Thoracic aorta (tissue), 2 donors: ENCODE data around the gene PAX8. TPM values are rescaled to one million over a fixed set of nuclear protein-coding genes. Genes with fewer than 3 reads are reported as not detected.
"Not testable (repeated sequence)": the region's sequence is repeated elsewhere in the genome, so short reads cannot be mapped to it uniquely, and the experiment has no call there.

Source experiments
- ATAC-seq: fragments of 150-250 bp; one replicate; pipeline ENCODE4 v1.8.0; 2017; ENCODE audit warnings: low read depth; ENCODE audit not compliant: insufficient number of reproducible peaks, low FRiP score
- DNase-seq: peaks from one replicate; pipeline ENCODE4 v3.0.0-alpha.2; 2020; ENCODE audit warnings: low spot score
- H3K27ac ChIP-seq, 2 donors: fragments of 200-600 bp; sonication (generic); 1 replicate in 1 of 2; 2 replicates in 1 of 2; pipeline ENCODE4 v1.5.1; 2016; ENCODE audit warnings: mild to moderate bottlenecking in 2 of 2, moderate library complexity in 2 of 2
- H3K27me3 ChIP-seq: fragments of 200-600 bp; sonication (generic); replicated peaks from 2 replicates; pipeline ENCODE4 v1.6.0; 2016; ENCODE audit warnings: mild to moderate bottlenecking; ENCODE audit not compliant: insufficient read depth
- H3K36me3 ChIP-seq: fragments of 200-600 bp; sonication (generic); one replicate; pipeline ENCODE4 v1.5.1; 2016
- H3K4me1 ChIP-seq, 2 donors: fragments of 200-600 bp; sonication (generic); 1 replicate in 1 of 2; 2 replicates in 1 of 2; pipeline versions ENCODE4 v1.5.1 to v1.6.0; 2016; ENCODE audit warnings: low read depth in 2 of 2, mild to moderate bottlenecking in 1 of 2; ENCODE audit not compliant: control insufficient read depth in 1 of 2
- H3K4me3 ChIP-seq: fragments of 200-600 bp; sonication (generic); 2 replicates; pipeline ENCODE4 v1.5.1; 2016; ENCODE audit warnings: mild to moderate bottlenecking
- H3K9me3 ChIP-seq: fragments of 200-600 bp; sonication (generic); 2 replicates; pipeline ENCODE4 v1.5.1; 2016
- CTCF ChIP-seq: fragments of 200-600 bp; sonication (generic); IDR thresholded peaks from one replicate; pipeline ENCODE4 v1.5.1; 2019; ENCODE audit warnings: antibody characterized with exemption
- total RNA-seq, 2 donors: library from RNA; depleted of rRNA; stranded (reverse); fragments of >200 nt; gene quantifications; one replicate each; pipeline versions ENCODE4 v1.1.0 to v1.2.3, GENCODE V29; 2016

The PAX8 gene
- total RNA-seq: 10 to 100 TPM in 1 of 2 donors, 1 to 10 TPM in 1; 2.4 to 10.3 TPM

GRCh38 chr2:113278742-113279139 is at the start of gene PAX8:
TSS of gene PAX8 (minus strand) at chr2:113278921. CDS start at chr2:113278394, 527 bp downstream.
- no peak for DNase-seq
- Histone ChIP-seq H3K27ac (no peak within 1 kb of the TSS), H3K4me3 (peak within 1 kb of the TSS; percentile 54), H3K27me3 (peaks cover 21% of the 10 kb centered on the region), H3K9me3 (no peaks in the 10 kb centered on the region), H3K4me1 (peaks cover 22 to 38% of the 10 kb centered on the region in 2 donors), H3K36me3 (no peaks in the 10 kb centered on the region)
- ATAC-seq: no peak
- TF ChIP-seq CTCF: no peak

- Histone ChIP-seq H3K27ac (no peak overlapping the region), H3K4me1 (peaks cover 0 to 13% of the 10 kb centered on the region in 2 donors), H3K36me3 (no peaks in the 10 kb centered on the region), H3K27me3 (no peaks in the 10 kb centered on the region), H3K9me3 (no peaks in the 10 kb centered on the region), H3K4me3 (no peak overlapping the region)
- ATAC-seq (no peak), DNase-seq (no peak)
- TF ChIP-seq CTCF: no peak
Measured at GRCh38 chr2:113328043-113328442, 49.3 kb upstream of the PAX8 start.

GRCh38 chr2:113325161-113325731 is 46.5 kb upstream of the PAX8 start:
- not testable (repeated sequence) for ATAC-seq

GRCh38 chr2:113324684-113325160 is 46.0 kb upstream of the PAX8 start:
- H3K9me3 ChIP-seq: no peaks in the 10 kb centered on the region
- H3K27me3 ChIP-seq: no peaks in the 10 kb centered on the region
- H3K27ac ChIP-seq: no peak overlapping the region
- no peak for TF ChIP-seq CTCF
- no peak for DNase-seq
- peak overlapping the region; percentile 73 for H3K4me3 ChIP-seq
- no peaks in the 10 kb centered on the region for H3K36me3 ChIP-seq
- H3K4me1 ChIP-seq: peaks cover 0 to 13% of the 10 kb centered on the region in 2 donors
- no peak for ATAC-seq

More at GRCh38 chr2:113325161-113325731, 46.5 kb upstream of the PAX8 start:
- peaks cover 0 to 13% of the 10 kb centered on the region in 2 donors for H3K4me1 ChIP-seq
- H3K36me3 ChIP-seq, H3K27ac ChIP-seq, H3K27me3 ChIP-seq, H3K9me3 ChIP-seq, DNase-seq: not testable (repeated sequence)
- H3K4me3 ChIP-seq: peak overlapping the region; percentile 73

GRCh38 chr2:113323129-113323528 is 44.4 kb upstream of the PAX8 start:
- peaks cover 0 to 13% of the 10 kb centered on the region in 2 donors for H3K4me1 ChIP-seq
- not testable (repeated sequence) for H3K27ac ChIP-seq, ATAC-seq, H3K36me3 ChIP-seq, H3K9me3 ChIP-seq, H3K4me3 ChIP-seq, H3K27me3 ChIP-seq, DNase-seq

GRCh38 chr2:113320106-113320505 is 41.4 kb upstream of the PAX8 start:
- H3K27me3 ChIP-seq, H3K36me3 ChIP-seq, H3K9me3 ChIP-seq, H3K4me1 ChIP-seq, DNase-seq, ATAC-seq, H3K27ac ChIP-seq, H3K4me3 ChIP-seq: not testable (repeated sequence)

- DNase-seq, H3K27me3 ChIP-seq, H3K27ac ChIP-seq, H3K4me3 ChIP-seq, ATAC-seq, H3K9me3 ChIP-seq, H3K36me3 ChIP-seq, H3K4me1 ChIP-seq: not testable (repeated sequence)
Measured at GRCh38 chr2:113318941-113319340, 40.2 kb upstream of the PAX8 start.
